Small intestine (tissue), 7 donors: ENCODE measurements around the gene ZFR2. TPM values are rescaled to one million over a fixed set of nuclear protein-coding genes. Genes with fewer than 3 reads are reported as not detected.

ENCODE experiments used
- DNase-seq, 2 donors: peaks; one replicate each; pipeline versions ENCODE4 v3.0.0 to v3.0.0-alpha.2; 2013
- FAIRE-seq: peaks from 2 replicates; lab custom pipeline; 2012; peaks lifted over from hg19 to GRCh38; lab: Jason Lieb, UNC
- H3K27ac ChIP-seq, 3 donors: one replicate each; pipeline ENCODE4 v1.5.1; 2013; ENCODE audit warnings: low read length in 2 of 3, mild to moderate bottlenecking in 2 of 3, control low read depth in 1 of 3, inconsistent platforms in 1 of 3, low read depth in 1 of 3, moderate library complexity in 1 of 3
- H3K27me3 ChIP-seq, 3 donors: one replicate each; pipeline ENCODE4 v1.6.1; 2013; ENCODE audit warnings: low read length in 3 of 3, inconsistent platforms in 1 of 3; ENCODE audit not compliant: control insufficient read depth in 3 of 3, insufficient read depth in 3 of 3
- H3K36me3 ChIP-seq, 3 donors: one replicate each; pipeline ENCODE4 v1.6.1; 2013; ENCODE audit warnings: low read length in 3 of 3, inconsistent platforms in 1 of 3, low read depth in 1 of 3, mild to moderate bottlenecking in 1 of 3, moderate library complexity in 1 of 3; ENCODE audit not compliant: control insufficient read depth in 3 of 3, insufficient read depth in 2 of 3
- H3K4me1 ChIP-seq, 3 donors: one replicate each; pipeline ENCODE4 v1.6.1; 2013; ENCODE audit warnings: low read length in 2 of 3, inconsistent platforms in 1 of 3, low read depth in 1 of 3, mild to moderate bottlenecking in 1 of 3, moderate library complexity in 1 of 3; ENCODE audit not compliant: control insufficient read depth in 3 of 3, insufficient read depth in 2 of 3
- H3K4me3 ChIP-seq, 3 donors: one replicate each; pipeline ENCODE4 v1.5.1; 2013; ENCODE audit warnings: low read length in 3 of 3, control low read depth in 1 of 3, inconsistent platforms in 1 of 3, low read depth in 1 of 3, mild to moderate bottlenecking in 1 of 3, moderate library complexity in 1 of 3
- H3K9me3 ChIP-seq, 2 donors: one replicate each; pipeline ENCODE4 v1.6.1; 2013; ENCODE audit warnings: low read depth in 1 of 2, low read length in 1 of 2; ENCODE audit not compliant: control insufficient read depth in 2 of 2, insufficient read depth in 1 of 2
- WGBS, 3 donors: extraction: QIAGEN DNeasy Blood & Tissue Kit; methylation state at CpG; one replicate each; pipeline ENCODE4 v1.1.7; 2013; 5-methylcytosine and 5-hydroxymethylcytosine counted together
- polyA plus RNA-seq, 4 donors: library from polyadenylated mRNA; stranded (reverse) in 3 of 4; unstranded in 1 of 4; fragments of 200-250 nt in 3 of 4; fragments of 120-200 nt in 1 of 4; gene quantifications; one replicate each; pipeline versions ENCODE4 v1.2.1 to v1.2.3, GENCODE V29; 2013
- donor health status: healthy with polysubstance abuse.
- donor health status: control.
- donor health status: control.
- donor health status: Bipolar disorder and iron deficiency.
- donor health status: healthy.

The ZFR2 gene
- polyA plus RNA-seq, 4 donors = 0.43 to 0.75 TPM; not detected in 2

- no peak overlapping the region for H3K4me3 ChIP-seq
- peaks cover 0 to 3% of the 10 kb centered on the region in 2 donors for H3K9me3 ChIP-seq
- no peaks in the 10 kb centered on the region for H3K36me3 ChIP-seq
- DNase-seq (no peak), FAIRE-seq (no peak)
- WGBS, 3 donors = 62 to 77% (median 73%) methylated on average over 19 of the region's 19 CpGs
- peaks cover 0 to 2% (median 0%) of the 10 kb centered on the region in 3 donors for H3K27me3 ChIP-seq
- H3K27ac ChIP-seq = no peak overlapping the region
- no peaks in the 10 kb centered on the region for H3K4me1 ChIP-seq
Observed at GRCh38 chr19:3831601-3832000, 37.2 kb downstream of the ZFR2 start.

- FAIRE-seq (no peak), DNase-seq (no peak)
- Histone ChIP-seq H3K9me3 (peaks cover 0 to 2% of the 10 kb centered on the region in 2 donors), H3K4me1 (no peaks in the 10 kb centered on the region), H3K36me3 (no peaks in the 10 kb centered on the region), H3K27ac (no peak overlapping the region), H3K4me3 (no peak overlapping the region), H3K27me3 (peaks cover 0 to 2% (median 0%) of the 10 kb centered on the region in 3 donors)
- WGBS, 3 donors = 68 to 73% (median 71%) methylated on average over 45 of the region's 45 CpGs
Observed at GRCh38 chr19:3830621-3831589, 37.9 kb downstream of the ZFR2 start.

- DNase-seq (no peak), FAIRE-seq (no peak)
- Histone ChIP-seq H3K36me3 (no peaks in the 10 kb centered on the region), H3K4me1 (no peaks in the 10 kb centered on the region), H3K4me3 (no peak overlapping the region), H3K27ac (no peak overlapping the region), H3K9me3 (no peaks in the 10 kb centered on the region), H3K27me3 (peaks cover 0 to 2% (median 2%) of the 10 kb centered on the region in 3 donors)
- 88 to 95% (median 90%) methylated on average over 21 to 26 of the region's 26 CpGs for WGBS, 3 donors
Observed at GRCh38 chr19:3827306-3827705, 41.5 kb downstream of the ZFR2 start.

GRCh38 chr19:3826163-3826562 lies 42.7 kb downstream of the ZFR2 start:
- Histone ChIP-seq H3K4me1 (no peaks in the 10 kb centered on the region), H3K27me3 (peaks cover 0 to 2% (median 2%) of the 10 kb centered on the region in 3 donors), H3K4me3 (no peak overlapping the region), H3K9me3 (no peaks in the 10 kb centered on the region), H3K27ac (no peak overlapping the region), H3K36me3 (no peaks in the 10 kb centered on the region)
- FAIRE-seq (no peak), DNase-seq (no peak)
- WGBS, 3 donors = 60 to 79% (median 68%) methylated on average over 11 to 12 of the region's 12 CpGs

GRCh38 chr19:3825286-3825956 lies 43.4 kb downstream of the ZFR2 start:
- FAIRE-seq (no peak), DNase-seq (no peak)
- 67 to 74% (median 68%) methylated on average over 30 to 32 of the region's 32 CpGs for WGBS, 3 donors
- no peaks in the 10 kb centered on the region for H3K9me3 ChIP-seq
- H3K27ac ChIP-seq = no peak overlapping the region
- no peak overlapping the region for H3K4me3 ChIP-seq
- H3K36me3 ChIP-seq = no peaks in the 10 kb centered on the region
- H3K4me1 ChIP-seq = no peaks in the 10 kb centered on the region
- peaks cover 0 to 2% (median 2%) of the 10 kb centered on the region in 3 donors for H3K27me3 ChIP-seq

GRCh38 chr19:3823350-3823713 lies 45.5 kb downstream of the ZFR2 start:
- H3K9me3 ChIP-seq = no peaks in the 10 kb centered on the region
- no peak for DNase-seq
- no peaks in the 10 kb centered on the region for H3K36me3 ChIP-seq
- no peaks in the 10 kb centered on the region for H3K4me1 ChIP-seq
- FAIRE-seq = no peak
- no peak overlapping the region for H3K4me3 ChIP-seq
- peaks cover 0 to 2% (median 0%) of the 10 kb centered on the region in 3 donors for H3K27me3 ChIP-seq
- 79 to 86% (median 81%) methylated on average over 9 to 10 of the region's 10 CpGs for WGBS, 3 donors
- no peak overlapping the region for H3K27ac ChIP-seq

GRCh38 chr19:3822683-3823349 lies 46.0 kb downstream of the ZFR2 start:
- WGBS, 3 donors = 82 to 90% (median 90%) methylated on average over 26 of the region's 26 CpGs
- H3K4me3 ChIP-seq = no peak overlapping the region
- no peaks in the 10 kb centered on the region for H3K9me3 ChIP-seq
- no peaks in the 10 kb centered on the region for H3K36me3 ChIP-seq
- no peak overlapping the region for H3K27ac ChIP-seq
- DNase-seq = no peak
- H3K27me3 ChIP-seq = peaks cover 0 to 2% (median 0%) of the 10 kb centered on the region in 3 donors
- no peak for FAIRE-seq
- H3K4me1 ChIP-seq = no peaks in the 10 kb centered on the region

GRCh38 chr19:3821857-3822364 lies 46.9 kb downstream of the ZFR2 start:
- FAIRE-seq = no peak
- Histone ChIP-seq H3K27me3 (peaks cover 0 to 2% (median 0%) of the 10 kb centered on the region in 3 donors), H3K36me3 (no peaks in the 10 kb centered on the region), H3K9me3 (no peaks in the 10 kb centered on the region), H3K4me3 (no peak overlapping the region), H3K27ac (no peak overlapping the region), H3K4me1 (no peaks in the 10 kb centered on the region)
- 10 to 12% (median 11%) methylated on average over 40 to 43 of the region's 43 CpGs for WGBS, 3 donors
- peak; percentile 59 to 76 for DNase-seq
